Islet precursor cell (in vitro differentiated cells): Measurements from ENCODE around the gene DLL1.

Experiments
- DNase-seq: peaks from one replicate; pipeline ENCODE4 v3.0.0-alpha.2; 2018

The DLL1 gene

GRCh38 chr6:170248861-170249600 lies 41.8 kb downstream of the DLL1 start:
- DNase-seq = no peak

- no peak for DNase-seq
Observed at GRCh38 chr6:170248111-170248805, 42.6 kb downstream of the DLL1 start.

- DNase-seq = no peak
Observed at GRCh38 chr6:170247178-170247701, 43.6 kb downstream of the DLL1 start.

GRCh38 chr6:170245475-170245992 lies 45.3 kb downstream of the DLL1 start:
- DNase-seq = no peak

GRCh38 chr6:170244721-170245474 lies 46.0 kb downstream of the DLL1 start:
- DNase-seq = no peak

- DNase-seq = no peak
Observed at GRCh38 chr6:170243791-170244291, 47.0 kb downstream of the DLL1 start.

GRCh38 chr6:170243386-170243785 lies 47.5 kb downstream of the DLL1 start:
- no peak for DNase-seq

- no peak for DNase-seq
Observed at GRCh38 chr6:170238741-170239565, 51.9 kb downstream of the DLL1 start.

GRCh38 chr6:170237999-170238740 lies 52.7 kb downstream of the DLL1 start:
- no peak for DNase-seq

GRCh38 chr6:170236131-170236836 lies 54.6 kb downstream of the DLL1 start:
- no peak for DNase-seq

GRCh38 chr6:170235391-170236125 lies 55.3 kb downstream of the DLL1 start:
- DNase-seq = no peak

GRCh38 chr6:170234419-170234818 lies 56.5 kb downstream of the DLL1 start:
- DNase-seq = no peak

GRCh38 chr6:170233286-170234205 lies 57.3 kb downstream of the DLL1 start:
- DNase-seq = no peak
